Prostate gland (tissue), 2 donors: ENCODE results near the gene FXYD4. TPM values are rescaled to one million over a fixed set of nuclear protein-coding genes. Genes with fewer than 3 reads are reported as not detected.
"Not testable (repeated sequence)": the region's sequence is repeated elsewhere in the genome, so short reads cannot be mapped to it uniquely, and the experiment has no call there.

Experiments
- DNase-seq: peaks from one replicate; pipeline ENCODE4 v3.0.0-alpha.2; 2019; ENCODE audit warnings: low spot score
- H3K27ac ChIP-seq, 2 donors: fragments of 200-600 bp; sonication (generic); 2 replicates each; pipeline ENCODE4 v1.5.1; 2017 to 2019
- H3K27me3 ChIP-seq: fragments of 200-600 bp; sonication (generic); replicated peaks from 2 replicates; pipeline ENCODE4 v1.5.1; 2019; ENCODE audit not compliant: insufficient read depth
- H3K36me3 ChIP-seq, 2 donors: fragments of 200-600 bp; sonication (generic); 1 replicate in 1 of 2; 2 replicates in 1 of 2; pipeline versions ENCODE4 v1.5.1 to v1.8.1; 2017 to 2019
- H3K4me1 ChIP-seq: fragments of 200-600 bp; sonication (generic); replicated peaks from 2 replicates; pipeline ENCODE4 v1.5.1; 2019
- H3K4me3 ChIP-seq, 2 donors: fragments of 200-600 bp; sonication (generic); 2 replicates each; pipeline ENCODE4 v1.5.1; 2017 to 2019
- H3K9me3 ChIP-seq: fragments of 200-600 bp; sonication (generic); 2 replicates; pipeline ENCODE4 v1.5.1; 2017
- CTCF ChIP-seq, 4 experiments: fragments of 200-600 bp in 2 of 4; fragments of 450-650 bp in 2 of 4; sonication (generic) in 2 of 4; IDR thresholded peaks; 1 replicate in 3 of 4; 2 replicates in 1 of 4; pipeline ENCODE4 v1.5.1; 2016 to 2019; ENCODE audit warnings: antibody characterized with exemption in 4 of 4, mild to moderate bottlenecking in 2 of 4, moderate library complexity in 2 of 4
- POLR2A ChIP-seq: fragments of 450-650 bp; IDR thresholded peaks from one replicate; pipeline ENCODE4 v1.6.1; 2016; ENCODE audit warnings: antibody characterized with exemption, mild to moderate bottlenecking
- POLR2AphosphoS5 ChIP-seq: sonication (generic); formaldehyde crosslinking; IDR thresholded peaks from one replicate; pipeline ENCODE4 v1.6.1; 2017; ENCODE audit warnings: antibody characterized with exemption
- WGBS: methylation state at CpG from one replicate; pipeline ENCODE4 v1.1.5; 2018; 5-methylcytosine and 5-hydroxymethylcytosine counted together
- intact Hi-C: fragments of 100-400 bp; cut with DNase I; formaldehyde crosslinking; loops from one replicate; pipeline ENCODE4 v1.14.2; 2022
- total RNA-seq, 2 donors: library from RNA; depleted of rRNA; stranded (reverse); fragments of >200 nt; gene quantifications; one replicate each; pipeline ENCODE4 v1.1.0, GENCODE V29; 2016

FXYD4 gene
- total RNA-seq, 2 donors from 2014 or later = not detected

- no peak for DNase-seq
- Histone ChIP-seq H3K4me1 (no peaks in the 10 kb centered on the region), H3K27me3 (no peaks in the 10 kb centered on the region), H3K9me3 (no peaks in the 10 kb centered on the region), H3K27ac (no peak overlapping the region), H3K4me3 (no peak overlapping the region), H3K36me3 (no peaks in the 10 kb centered on the region)
- no peak for TF ChIP-seq CTCF (IDR thresholded peaks at IDR 0.05)
- TF ChIP-seq POLR2AphosphoS5 = no peak
- no peak for TF ChIP-seq POLR2A
- intact Hi-C loops = no loop called here
- WGBS = 93% methylated on average over 3 of the region's 3 CpGs
Measured at GRCh38 chr10:43336061-43336460, 35.4 kb upstream of the FXYD4 start.

- intact Hi-C loops = no loop called here
- no peak overlapping the region for H3K27ac ChIP-seq
- H3K4me1 ChIP-seq = no peaks in the 10 kb centered on the region
- H3K36me3 ChIP-seq = no peaks in the 10 kb centered on the region
- H3K4me3 ChIP-seq = no peak overlapping the region
- H3K27me3 ChIP-seq = no peaks in the 10 kb centered on the region
- WGBS = 85% methylated on average over 9 of the region's 9 CpGs
- no peak for DNase-seq
- TF ChIP-seq POLR2AphosphoS5 (no peak), CTCF (IDR thresholded peaks at IDR 0.05) (no peak), POLR2A (no peak)
- no peaks in the 10 kb centered on the region for H3K9me3 ChIP-seq
Measured at GRCh38 chr10:43336641-43337318, 34.7 kb upstream of the FXYD4 start.

- 39% methylated on average over 7 of the region's 9 CpGs for WGBS
- H3K4me1 ChIP-seq, H3K27me3 ChIP-seq, H3K4me3 ChIP-seq, H3K27ac ChIP-seq, H3K36me3 ChIP-seq, intact Hi-C loops, DNase-seq, H3K9me3 ChIP-seq: not testable (repeated sequence)
Measured at GRCh38 chr10:43337536-43337935, 33.9 kb upstream of the FXYD4 start.

GRCh38 chr10:43338117-43338516 is 33.3 kb upstream of the FXYD4 start:
- no peaks in the 10 kb centered on the region for H3K27me3 ChIP-seq
- H3K4me1 ChIP-seq = no peaks in the 10 kb centered on the region
- no peak for DNase-seq
- no peaks in the 10 kb centered on the region for H3K9me3 ChIP-seq
- TF ChIP-seq CTCF (IDR thresholded peaks at IDR 0.05) (no peak), POLR2A (no peak), POLR2AphosphoS5 (no peak)
- H3K4me3 ChIP-seq = no peak overlapping the region
- no peaks in the 10 kb centered on the region for H3K36me3 ChIP-seq
- no peak overlapping the region for H3K27ac ChIP-seq
- intact Hi-C loops = no loop called here
- 85% methylated on average over 12 of the region's 12 CpGs for WGBS

- Histone ChIP-seq H3K9me3 (no peaks in the 10 kb centered on the region), H3K4me3 (no peak overlapping the region), H3K27ac (no peak overlapping the region), H3K27me3 (no peaks in the 10 kb centered on the region), H3K4me1 (no peaks in the 10 kb centered on the region), H3K36me3 (no peaks in the 10 kb centered on the region)
- no peak for DNase-seq
- WGBS = 68% methylated on average over 11 of the region's 11 CpGs
- intact Hi-C loops = no loop called here
- TF ChIP-seq POLR2A (no peak), POLR2AphosphoS5 (no peak), CTCF (IDR thresholded peaks at IDR 0.05) (no peak)
Measured at GRCh38 chr10:43339136-43339535, 32.3 kb upstream of the FXYD4 start.
